Measurements from ENCODE around the gene RTN4RL1.

Gene RTN4RL1

DNA sequence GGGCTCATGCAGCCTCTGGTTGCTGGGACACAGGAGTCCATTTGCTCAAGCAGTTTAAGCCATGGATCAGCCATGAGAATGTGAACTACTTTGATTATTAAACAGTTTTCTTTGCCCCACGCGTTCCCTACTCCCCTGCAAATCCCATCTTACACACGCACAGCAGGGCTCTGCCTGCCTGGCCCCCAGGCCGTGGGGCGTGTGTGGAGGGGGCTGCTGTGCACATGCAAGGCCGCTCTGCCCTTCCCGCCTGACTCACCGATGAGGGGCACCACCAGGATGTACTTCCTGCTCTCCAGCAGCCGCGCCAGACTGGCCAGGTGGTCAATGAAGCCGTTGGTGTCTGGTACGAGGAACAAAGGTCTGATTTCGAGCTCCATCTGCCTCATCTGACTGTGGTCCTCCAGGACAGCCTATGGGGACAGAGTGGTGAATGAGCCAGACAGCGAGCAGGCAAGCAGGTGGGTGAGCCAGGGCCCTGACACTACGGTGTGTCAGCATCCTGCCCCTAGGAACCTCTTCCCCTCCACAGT is 43.5 kb upstream of the RTN4RL1 start:
- POLR2A ChIA-PET: interaction anchor here (0.6 to 1.8 kb wide), 3 partner anchors 12 to 28 kb away, joined by 3 to 6 read pairs (median 3); no protein-coding TSS in a partner anchor
- CTCF ChIA-PET: interaction anchor here (0.9 to 10.3 kb wide), 11 partner anchors 11 to 196 kb away, joined by 3 to 107 read pairs (median 7); partner anchors contain the start of gene HIC1
- TF ChIP-seq, protein P1, sequence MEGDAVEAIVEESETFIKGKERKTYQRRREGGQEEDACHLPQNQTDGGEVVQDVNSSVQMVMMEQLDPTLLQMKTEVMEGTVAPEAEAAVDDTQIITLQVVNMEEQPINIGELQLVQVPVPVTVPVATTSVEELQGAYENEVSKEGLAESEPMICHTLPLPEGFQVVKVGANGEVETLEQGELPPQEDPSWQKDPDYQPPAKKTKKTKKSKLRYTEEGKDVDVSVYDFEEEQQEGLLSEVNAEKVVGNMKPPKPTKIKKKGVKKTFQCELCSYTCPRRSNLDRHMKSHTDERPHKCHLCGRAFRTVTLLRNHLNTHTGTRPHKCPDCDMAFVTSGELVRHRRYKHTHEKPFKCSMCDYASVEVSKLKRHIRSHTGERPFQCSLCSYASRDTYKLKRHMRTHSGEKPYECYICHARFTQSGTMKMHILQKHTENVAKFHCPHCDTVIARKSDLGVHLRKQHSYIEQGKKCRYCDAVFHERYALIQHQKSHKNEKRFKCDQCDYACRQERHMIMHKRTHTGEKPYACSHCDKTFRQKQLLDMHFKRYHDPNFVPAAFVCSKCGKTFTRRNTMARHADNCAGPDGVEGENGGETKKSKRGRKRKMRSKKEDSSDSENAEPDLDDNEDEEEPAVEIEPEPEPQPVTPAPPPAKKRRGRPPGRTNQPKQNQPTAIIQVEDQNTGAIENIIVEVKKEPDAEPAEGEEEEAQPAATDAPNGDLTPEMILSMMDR (IDR thresholded peaks at IDR 0.05; ENCODE audit: control extremely low read depth, extremely low read depth, low read depth, missing control alignments): no peak
- no peak for DNase-seq (ENCODE audit: extremely low spot score)

DNA sequence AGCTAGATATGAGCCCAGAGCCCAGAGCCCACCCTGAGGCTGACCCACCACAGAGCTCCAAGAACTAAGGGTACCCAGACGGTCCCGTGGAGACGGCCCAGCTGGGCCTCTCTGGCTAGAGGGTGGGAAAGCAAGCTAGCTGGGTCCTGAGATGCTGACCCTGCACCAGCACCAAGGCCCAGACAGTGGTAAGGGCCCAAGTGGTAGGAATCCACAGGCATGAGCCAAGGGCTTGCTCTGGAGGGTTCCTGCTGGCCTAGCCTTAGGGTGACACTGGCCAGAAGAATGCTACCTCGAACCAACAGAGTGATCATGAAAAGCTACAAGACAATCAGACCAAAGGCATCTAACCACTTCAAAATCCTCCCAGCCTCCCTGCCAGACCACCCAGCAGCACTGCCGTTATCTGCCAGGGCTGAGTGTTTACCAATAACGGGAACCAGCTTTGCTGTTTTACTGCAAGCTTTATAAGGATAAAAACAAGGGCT is 42.9 kb upstream of the RTN4RL1 start:
- TF ChIP-seq, protein P1 (IDR thresholded peaks at IDR 0.05; ENCODE audit: control extremely low read depth, extremely low read depth, low read depth, missing control alignments): no peak
- ChIA-PET POLR2A (interaction anchor here (0.6 to 1.8 kb wide), 4 partner anchors 11 to 28 kb away, joined by 3 to 6 read pairs (median 3); no protein-coding TSS in a partner anchor), CTCF (interaction anchor here (0.9 to 10.3 kb wide), 8 partner anchors 10 to 196 kb away, joined by 3 to 107 read pairs (median 6); partner anchors contain the start of gene HIC1)
- no peak for DNase-seq (ENCODE audit: extremely low spot score)

DNA sequence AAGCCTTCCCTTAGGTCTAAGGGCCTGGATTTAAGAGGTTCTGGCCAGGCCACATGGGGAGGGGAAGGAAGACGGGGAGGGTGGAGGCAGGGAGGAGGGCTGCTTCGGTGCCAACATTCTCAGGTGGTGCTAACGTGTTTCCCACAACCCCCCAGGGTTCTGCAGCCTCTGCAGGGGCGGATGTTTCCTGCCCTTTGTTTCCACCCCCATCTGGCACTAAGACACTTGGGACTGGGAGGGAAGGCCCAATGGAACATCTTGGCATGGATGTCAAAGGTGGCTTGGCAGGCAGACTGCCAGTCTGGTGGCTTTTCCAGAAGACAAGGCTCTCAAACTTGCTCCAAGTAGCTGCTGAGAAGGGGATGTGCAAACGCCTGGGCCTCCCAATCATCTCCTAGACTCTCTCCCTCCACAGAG is 42.5 kb upstream of the RTN4RL1 start:
- ChIA-PET CTCF (interaction anchor here (1.1 to 10.3 kb wide), 7 partner anchors 9 to 178 kb away, joined by 3 to 107 read pairs (median 7); partner anchors contain the start of gene HIC1), POLR2A (interaction anchor here (0.9 to 1.8 kb wide), 2 partner anchors 15 to 22 kb away, joined by 3 to 6 read pairs; no protein-coding TSS in a partner anchor)
- no peak for DNase-seq (ENCODE audit: extremely low spot score)
- TF ChIP-seq, protein P1 (IDR thresholded peaks at IDR 0.05; ENCODE audit: control extremely low read depth, extremely low read depth, low read depth, missing control alignments): no peak

DNA sequence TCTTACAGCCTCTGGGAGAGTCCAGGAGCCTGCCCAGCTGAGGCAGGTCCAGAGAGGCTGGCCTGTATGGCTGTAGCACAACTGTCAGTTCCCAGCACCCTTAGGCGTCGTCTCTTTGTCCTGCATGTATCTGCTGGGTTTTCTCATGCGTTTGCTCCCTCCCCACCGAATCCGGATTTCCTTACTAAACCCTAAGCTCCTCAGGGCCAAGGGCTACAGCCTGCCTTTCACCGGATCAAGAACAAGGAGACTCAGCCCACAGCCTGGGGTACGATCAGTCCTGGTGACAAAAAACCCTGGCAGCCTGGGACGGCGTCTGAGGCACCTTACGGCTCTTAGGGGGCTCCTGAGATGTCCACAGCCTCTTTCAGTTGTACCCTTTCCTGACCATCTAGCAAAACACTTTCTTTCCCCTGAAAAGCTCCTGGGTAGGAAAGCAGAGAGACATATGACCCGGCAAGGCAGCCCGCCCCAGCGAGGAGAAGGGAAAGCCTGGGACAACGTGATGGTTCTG is 42.0 kb upstream of the RTN4RL1 start:
- TF ChIP-seq, protein P1 (IDR thresholded peaks at IDR 0.05; ENCODE audit: control extremely low read depth, extremely low read depth, low read depth, missing control alignments): no peak
- CTCF ChIA-PET: interaction anchor here (1.1 to 10.3 kb wide), 6 partner anchors 9 to 178 kb away, joined by 3 to 107 read pairs (median 6); no protein-coding TSS in a partner anchor
- DNase-seq (ENCODE audit: extremely low spot score): no peak
- POLR2A ChIA-PET: interaction anchor here (0.9 kb wide), 1 partner anchor 23 kb away, joined by 3 read pairs; no protein-coding TSS in a partner anchor

DNA sequence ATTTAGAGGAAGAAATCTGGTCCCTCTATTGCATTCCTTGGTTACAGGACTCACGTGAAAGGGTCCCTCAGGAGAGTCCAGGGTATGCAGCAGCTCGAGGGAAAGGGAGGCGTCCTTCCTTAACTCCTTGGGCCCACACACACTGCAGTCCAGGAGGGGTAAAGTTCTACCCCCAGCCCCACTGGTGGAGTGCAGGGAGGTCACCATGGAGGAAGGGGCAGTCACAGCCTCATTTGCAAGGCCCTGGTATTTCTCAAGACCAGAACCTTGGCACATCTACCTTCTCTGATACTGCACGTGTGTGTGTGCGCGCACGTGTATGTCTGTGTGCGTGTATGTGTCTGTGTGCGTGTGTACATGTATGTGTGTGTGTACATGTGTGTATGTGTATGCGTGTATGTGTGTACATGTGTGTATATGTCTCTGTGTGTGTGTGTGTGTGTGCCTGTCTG is 40.8 kb upstream of the RTN4RL1 start:
- CTCF ChIA-PET: interaction anchor here (0.7 to 10.3 kb wide), 13 partner anchors 8 to 287 kb away, joined by 3 to 107 read pairs (median 5); no protein-coding TSS in a partner anchor
- DNase-seq (ENCODE audit: extremely low spot score): no peak
- POLR2A ChIA-PET: no interaction called here
- TF ChIP-seq, protein P1 (IDR thresholded peaks at IDR 0.05; ENCODE audit: control extremely low read depth, extremely low read depth, low read depth, missing control alignments): no peak

DNA sequence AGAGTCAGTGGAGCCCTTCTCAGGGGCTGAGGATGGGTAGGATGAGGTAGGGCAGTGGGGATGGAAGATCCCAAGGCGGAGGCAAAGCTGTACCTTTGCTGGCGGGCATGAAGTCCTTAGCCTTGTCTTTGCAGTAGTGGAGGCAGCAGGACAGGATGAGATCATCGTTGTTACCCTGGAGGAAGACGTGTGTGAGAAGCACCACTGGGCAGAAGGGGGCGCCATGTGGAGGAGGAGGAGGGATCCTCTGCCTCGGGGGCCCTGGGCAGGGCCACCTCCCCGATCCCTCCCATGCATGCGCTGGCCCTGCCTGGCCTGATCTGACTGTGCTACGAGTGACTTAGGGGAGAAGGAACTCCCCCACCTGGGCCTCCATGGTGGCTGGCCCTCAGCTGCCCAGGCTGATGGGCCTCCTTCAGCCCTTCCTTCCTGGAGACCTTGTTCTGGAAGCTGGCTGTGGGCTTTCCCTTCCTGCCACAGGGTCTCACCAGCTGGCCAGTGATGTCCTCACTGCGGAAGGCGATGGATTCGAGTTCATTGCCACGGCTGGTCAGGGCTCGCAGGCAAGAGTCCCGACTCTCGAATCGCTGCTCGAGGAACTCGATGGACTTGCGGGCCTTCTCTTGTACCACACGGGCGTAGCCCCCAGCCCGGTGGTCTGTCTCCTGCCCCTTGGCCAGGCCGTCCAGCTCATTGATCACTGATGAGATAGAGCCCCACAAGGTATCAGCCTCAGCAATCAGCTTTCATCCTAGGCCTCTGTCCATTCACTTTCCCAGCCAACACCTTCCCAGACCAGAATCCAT is 40.0 kb upstream of the RTN4RL1 start:
- ChIA-PET CTCF (interaction anchor here (0.7 to 10.3 kb wide), 23 partner anchors 9 to 288 kb away, joined by 3 to 107 read pairs (median 3); partner anchors contain the start of gene HIC1), POLR2A (interaction anchor here (0.5 to 2.5 kb wide), 5 partner anchors 10 to 200 kb away, joined by 4 to 10 read pairs (median 6); partner anchors contain the start of gene HIC1)
- peak; percentile 78 for DNase-seq (ENCODE audit: extremely low spot score)
- TF ChIP-seq, protein P1 (IDR thresholded peaks at IDR 0.05; ENCODE audit: control extremely low read depth, extremely low read depth, low read depth, missing control alignments): peak; percentile 70

All from GM10248 (cell line).